Glomerular endothelial cell (primary cell): ENCODE measurements around the gene GRIK4. TPM values are rescaled to one million over a fixed set of nuclear protein-coding genes. Genes with fewer than 3 reads are reported as not detected.
"Not testable (repeated sequence)": the region's sequence is repeated elsewhere in the genome, so short reads cannot be mapped to it uniquely, and the experiment has no call there.

Source experiments
- DNase-seq: peaks from one replicate; pipeline ENCODE4 v3.0.0-alpha.2; 2011; ENCODE audit warnings: low read depth, low spot score; ENCODE audit errors: extremely low read depth
- total RNA-seq: library from RNA; depleted of rRNA; stranded (reverse); fragments of >200 nt; gene quantifications from 2 replicates; pipeline ENCODE4 v1.2.3, GENCODE V29; 2015

Gene GRIK4
- total RNA-seq, 1 donor from 2014 or later: 0.06 TPM

DNA sequence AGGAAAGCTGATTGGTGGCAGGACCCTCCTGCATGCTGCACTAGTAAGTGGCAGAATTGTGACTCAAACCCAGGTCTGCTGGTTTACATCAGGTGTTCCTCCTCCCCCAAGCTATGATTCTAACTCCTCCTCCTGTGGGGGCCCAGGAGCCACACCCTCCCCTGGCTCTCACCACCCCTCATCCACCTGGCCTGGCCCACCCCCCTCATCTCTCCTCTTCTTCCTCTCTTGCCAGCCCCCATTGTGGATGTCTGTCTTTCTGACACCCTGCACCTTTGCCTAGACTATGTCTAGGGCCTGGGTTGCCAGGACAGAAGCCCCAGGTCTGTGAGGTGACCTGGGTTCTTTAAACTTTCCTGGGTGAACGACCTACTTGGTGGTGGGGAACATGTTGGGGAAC lies 59.9 kb downstream of the GRIK4 start:
- DNase-seq: no peak

DNA sequence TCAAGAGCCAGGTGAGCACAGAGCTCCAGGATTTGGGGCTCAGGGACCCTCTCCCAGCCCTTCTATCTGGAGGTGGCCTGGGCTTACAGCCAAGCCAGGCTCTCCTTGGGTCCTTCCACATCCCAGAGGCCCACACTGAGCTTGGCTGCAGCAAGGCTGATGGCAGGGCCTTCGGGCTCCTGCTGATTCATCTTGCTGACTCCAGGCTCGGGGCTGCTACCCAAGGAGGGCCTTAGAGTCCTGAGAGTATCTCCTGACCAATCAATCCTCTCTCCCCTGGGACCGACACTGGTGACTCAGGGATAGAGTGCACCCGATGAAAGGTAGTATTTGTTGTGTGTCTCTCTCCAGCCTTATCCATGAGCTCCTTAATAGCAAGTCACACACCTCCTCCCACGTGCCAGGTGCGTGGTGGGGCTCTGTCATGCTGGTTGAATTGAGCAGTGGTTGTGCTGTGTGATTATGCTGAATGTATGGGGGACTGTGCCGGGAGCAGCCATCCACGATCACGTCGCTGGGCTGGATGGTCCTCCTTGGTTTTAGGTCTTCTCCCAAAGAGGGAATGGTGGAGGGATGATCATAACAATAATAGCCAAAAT lies 62.3 kb downstream of the GRIK4 start:
- DNase-seq: no peak

DNA sequence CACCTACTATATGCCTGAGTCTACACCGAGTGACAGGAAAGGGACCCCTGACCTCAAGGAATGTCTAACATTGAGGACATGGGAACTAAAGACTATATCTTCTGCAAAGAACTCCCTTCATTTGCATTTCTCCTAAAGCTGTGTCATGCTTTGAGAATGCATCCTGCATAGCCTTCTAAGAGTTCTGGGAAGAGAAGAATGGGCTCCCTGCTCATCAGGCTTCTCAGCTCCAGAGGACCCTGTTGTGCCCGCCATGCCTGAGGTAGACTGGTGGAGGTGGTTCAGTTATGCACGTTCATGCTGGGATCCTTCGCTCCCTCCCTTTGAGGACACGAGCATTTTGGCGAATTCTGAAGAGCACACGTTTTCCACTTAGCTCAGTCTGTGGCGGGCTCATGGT lies 63.3 kb downstream of the GRIK4 start:
- no peak for DNase-seq

DNA sequence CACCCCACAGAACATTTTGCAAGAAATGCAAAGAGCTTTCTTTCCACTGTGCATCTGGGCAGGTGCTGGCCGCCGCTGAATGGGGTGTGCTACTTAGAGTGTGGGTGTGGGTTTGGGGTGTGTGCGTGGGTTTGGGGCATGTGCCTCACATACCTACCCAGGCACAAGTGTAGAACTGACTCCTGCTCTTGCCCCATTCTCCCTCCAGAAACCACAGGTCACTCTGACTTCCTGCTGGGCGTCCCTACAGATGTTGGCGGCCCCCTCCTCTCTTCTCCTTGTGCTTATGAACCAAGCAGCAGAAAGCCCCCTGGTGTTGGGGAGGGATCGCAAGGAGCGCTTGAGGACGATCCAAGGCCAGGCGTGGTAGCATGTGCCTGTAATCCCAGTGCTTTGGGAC lies 63.9 kb downstream of the GRIK4 start:
- no peak for DNase-seq

DNA sequence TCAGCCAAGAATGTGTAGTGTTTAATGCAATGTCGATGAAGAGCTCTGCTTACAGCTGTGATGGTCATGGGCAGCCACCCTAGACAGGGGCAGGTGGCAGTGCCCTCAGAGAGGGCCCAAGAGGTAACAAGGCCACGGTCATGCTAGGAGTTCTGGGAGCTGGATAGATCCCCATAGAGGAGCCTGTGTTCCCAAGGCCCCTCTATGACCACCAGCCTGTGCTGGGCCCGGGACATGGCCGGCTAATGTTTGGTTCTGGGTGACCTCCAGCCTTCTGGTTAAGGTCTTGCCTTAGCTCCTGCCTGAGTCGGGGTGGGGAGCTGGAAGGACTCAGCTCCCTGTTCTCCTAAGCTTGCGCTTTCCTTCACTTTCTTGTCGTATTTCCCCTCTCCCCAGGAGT lies 65.1 kb downstream of the GRIK4 start:
- no peak for DNase-seq

DNA sequence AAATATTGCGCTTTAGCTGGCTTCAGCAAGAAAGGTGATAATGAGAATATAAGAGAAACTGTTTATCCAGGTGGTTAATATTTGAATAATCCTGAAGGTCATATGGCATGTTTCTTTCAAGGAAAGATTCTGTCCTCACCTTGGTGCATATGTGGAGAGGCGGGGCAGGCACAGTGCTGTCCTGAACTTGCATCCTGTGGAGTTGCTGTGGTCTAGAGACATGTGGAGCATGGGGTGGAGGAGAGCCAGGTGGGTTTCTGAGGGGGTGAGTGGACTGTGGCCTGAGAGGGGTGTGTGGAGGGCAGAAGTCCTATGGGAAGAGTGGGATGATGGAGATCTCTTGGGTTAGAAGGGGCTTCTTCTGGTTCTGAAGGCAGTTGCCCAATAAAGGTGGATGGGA lies 65.5 kb downstream of the GRIK4 start:
- no peak for DNase-seq

DNA sequence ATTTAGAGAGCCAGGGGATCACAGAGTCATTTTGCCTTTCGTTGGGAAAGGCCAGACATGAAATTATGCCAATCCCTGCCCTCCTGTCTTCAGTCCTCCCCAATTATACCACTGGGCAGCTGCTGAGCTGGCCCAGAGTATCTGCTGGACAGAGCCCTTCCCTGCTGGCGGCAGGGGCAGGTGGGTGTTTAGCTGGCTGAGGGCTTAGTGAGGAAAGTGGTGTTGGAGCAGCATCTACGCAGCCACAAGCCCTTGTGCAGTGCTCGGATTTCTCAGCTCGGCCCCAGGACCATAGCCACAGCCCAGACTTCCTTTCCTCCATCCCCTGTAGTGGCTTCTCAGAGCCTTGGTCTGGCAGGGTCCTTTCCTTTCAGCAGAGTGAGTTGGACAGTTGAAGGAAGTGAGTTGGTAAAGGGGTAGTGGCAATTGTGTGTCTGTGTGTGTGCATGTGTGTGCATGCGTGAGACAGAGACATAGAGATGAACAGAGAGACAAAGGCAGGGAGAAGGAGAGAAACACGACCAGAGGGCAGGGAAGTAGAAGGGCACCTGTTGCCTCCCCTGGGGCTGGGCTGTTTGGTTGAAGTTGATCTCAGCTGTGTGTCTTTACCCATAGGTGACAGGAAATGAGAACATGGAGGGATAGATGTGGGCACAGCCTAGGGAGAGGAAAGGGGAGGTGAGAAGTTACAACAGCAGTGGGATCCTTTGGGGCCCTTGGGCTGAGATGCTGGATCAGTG lies 66.2 kb downstream of the GRIK4 start:
- DNase-seq: no peak

DNA sequence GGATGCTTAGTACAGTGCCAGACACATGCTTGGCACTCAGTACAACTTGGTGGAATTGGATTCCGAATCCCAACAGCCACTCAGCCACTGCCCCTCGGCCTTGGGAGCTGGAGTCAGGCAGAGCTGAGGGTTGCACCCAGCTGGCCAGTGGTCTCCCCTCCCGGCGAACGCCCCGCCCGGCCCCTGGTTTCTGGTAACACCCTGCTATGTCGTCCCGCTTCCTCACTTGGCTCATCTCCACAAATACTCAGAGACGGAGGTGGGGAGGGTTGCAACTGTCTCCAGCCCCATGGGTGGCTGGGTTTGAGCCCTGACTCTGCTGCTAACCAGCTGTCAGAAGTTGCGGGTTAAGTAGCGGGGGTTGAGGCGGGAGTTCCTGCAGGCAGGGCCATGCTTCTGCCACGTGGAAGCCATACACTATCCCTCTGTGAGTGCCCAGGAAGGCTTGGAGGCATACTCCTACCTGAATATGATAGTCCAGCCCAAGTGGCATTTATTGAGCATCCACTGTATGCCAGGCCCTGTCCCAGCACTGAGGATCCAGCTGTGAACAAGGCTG lies 67.1 kb downstream of the GRIK4 start:
- DNase-seq: no peak

DNA sequence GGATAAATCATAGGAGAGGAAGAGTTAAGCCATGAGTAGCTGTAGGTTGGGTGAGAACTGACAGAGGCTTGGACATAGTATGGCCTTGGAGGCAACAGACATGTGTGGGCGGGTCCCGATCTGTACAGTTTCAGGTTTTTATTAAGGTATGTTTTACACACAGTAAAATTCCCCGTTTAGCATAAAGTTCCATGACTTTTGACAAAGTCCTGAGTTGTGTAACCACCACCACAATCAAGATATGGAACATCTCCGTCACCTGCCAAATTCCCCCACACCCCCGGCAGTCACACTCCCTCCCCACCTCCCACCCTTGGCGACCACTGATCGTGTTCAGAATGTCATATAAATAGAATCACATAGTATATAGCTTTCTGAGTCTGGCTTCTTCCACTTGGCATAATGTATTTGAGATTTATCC lies 68.1 kb downstream of the GRIK4 start:
- no peak for DNase-seq

DNA sequence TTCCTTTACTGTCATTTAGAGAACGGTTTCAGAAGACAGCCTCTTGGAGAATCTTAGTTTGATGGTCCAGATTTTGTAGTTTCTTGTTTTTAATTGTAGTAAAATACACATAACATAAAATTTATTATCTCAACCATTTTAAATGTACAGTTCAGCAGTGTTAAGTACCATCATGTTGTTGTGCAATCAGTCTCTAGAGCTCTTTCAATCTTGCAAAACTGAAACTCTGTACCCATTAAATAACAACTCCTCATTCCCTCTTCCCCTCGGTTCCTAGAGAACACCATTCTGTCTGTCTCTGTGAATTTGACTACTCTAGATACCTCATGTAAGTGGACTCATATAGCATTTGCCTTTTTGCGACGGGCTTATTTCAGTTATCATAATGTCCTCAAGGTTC lies 69.8 kb downstream of the GRIK4 start:
- DNase-seq: no peak

DNA sequence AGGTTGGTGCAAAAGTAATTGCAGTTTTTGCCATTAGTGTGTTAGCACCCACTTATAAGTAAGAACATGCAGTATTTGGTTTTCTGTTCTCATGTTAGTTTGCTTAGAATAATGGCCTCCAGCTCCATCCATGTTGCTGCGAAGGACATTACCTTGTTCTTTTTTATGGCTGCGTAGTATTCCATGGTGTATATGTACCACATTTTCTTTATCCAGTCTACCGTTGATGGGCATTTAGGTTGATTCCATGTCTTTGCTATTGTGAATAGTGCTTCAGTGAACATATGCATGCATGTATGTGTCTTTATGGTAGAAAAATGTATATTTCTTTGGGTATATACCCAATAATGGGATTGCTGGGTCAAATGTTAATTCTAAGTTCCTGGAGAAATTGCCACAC lies 71.0 kb downstream of the GRIK4 start:
- not testable (repeated sequence) for DNase-seq

DNA sequence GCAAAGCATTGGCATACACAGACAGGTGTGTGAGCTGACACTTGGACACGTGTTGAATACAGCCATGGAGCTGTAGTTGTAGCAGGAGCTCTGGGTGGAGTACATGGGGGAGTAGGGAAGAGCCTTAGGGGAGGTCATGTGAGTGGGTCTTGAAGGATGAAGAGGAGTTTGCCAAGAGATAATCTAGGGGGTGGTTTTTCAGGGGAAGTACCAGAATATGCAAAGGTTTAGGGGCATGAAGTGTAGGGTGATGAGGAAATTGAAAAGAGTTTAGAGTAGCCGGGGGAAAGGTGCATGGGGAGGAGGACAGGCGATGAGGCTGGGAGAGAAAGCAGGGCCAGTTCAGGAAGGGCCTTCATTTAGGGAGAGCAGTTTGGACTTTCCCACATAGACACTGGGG lies 74.5 kb downstream of the GRIK4 start:
- no peak for DNase-seq

DNA sequence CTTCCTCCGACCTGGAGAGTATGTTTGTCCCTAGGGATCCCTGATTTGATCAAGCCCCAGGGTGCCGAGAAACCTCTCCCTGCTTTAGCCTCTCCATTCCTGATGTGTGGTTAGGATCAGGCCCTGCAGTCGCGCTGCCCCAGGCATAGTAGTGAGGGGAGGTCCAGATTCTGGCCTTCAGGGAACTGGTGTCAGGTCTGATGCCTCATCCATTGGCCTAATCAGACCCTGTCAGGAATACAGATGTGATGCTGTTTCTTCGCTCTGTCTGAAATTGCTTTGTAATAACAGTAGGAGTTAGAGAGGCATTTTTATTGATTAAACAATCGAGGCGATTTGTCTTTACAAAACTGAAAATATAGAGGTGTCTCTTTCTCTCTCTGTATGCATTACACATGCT lies 75.2 kb downstream of the GRIK4 start:
- no peak for DNase-seq

DNA sequence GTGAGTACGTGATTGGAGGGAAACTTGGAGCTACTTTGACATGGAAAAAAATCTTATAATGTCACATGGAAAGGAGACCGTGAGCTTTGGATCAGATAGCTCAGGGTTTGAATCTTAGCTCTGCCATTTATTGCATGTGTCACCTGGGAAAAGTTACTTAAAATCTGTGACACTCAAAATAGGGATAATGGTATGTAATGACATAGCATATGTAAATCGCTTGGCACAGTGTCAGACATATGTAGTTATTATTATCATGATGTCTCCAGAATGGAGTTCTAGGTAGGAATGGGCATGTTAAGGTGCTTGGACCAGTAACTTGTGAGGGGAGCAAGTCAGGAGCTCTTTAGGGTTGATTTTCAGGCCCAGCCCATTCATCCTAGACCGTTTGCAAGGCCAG lies 75.8 kb downstream of the GRIK4 start:
- DNase-seq: no peak

DNA sequence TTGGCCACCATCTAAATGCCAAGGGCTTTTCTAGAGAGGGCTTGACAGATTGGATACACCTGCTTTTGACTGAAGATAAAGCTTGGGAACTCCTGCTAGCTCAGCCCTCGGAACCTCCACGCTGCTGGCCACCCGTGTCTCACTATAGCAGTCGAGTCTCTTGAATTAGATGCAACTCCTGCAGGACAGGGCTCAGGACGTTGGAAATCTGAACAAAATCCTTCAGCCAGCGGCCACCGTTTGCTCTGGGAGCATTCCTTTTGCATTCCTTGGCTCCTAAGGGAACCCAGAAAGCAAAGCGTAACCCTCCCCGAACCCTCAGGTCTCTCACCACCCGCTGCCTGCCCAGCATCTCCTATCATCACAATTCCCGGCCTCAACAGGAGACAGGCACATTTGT lies 77.8 kb downstream of the GRIK4 start:
- no peak for DNase-seq

DNA sequence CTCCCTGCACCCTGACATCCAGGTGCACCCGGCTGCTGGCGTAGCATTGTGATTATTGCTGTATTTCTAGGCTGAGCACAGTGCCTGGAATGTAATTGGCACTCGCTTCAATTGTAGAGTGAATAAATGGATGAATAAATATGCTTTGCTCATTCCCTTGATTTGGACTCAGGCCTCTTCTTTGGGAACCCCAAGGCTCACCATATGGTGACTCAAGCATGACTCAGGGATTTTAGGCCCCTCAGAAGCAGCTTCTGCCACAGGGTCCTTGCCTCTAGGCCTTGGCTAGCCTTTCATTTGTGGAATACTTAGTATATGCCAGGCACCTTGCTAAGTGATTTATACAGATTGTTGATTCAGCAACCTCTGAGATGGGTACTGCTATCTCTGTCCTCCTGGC lies 78.9 kb downstream of the GRIK4 start:
- DNase-seq: no peak

DNA sequence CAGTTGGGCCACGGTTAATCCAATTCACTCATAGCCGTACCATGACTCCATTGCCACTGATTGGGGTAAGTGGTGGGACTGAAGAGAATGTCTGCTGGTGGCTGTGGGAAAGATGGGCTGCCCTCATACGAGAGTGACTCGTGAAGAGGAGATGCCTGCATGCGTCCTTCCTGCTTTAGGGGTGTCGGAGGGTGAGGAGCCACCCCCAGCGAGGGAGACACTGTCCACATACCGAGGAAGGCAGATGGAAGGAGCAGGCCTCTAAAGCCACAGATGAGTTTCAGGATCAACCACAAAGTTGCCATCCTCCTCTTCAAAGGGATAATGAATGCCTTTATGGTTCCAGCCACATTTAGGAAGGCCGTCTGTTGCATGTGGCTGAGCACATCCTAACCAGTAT lies 83.2 kb downstream of the GRIK4 start:
- DNase-seq: no peak

DNA sequence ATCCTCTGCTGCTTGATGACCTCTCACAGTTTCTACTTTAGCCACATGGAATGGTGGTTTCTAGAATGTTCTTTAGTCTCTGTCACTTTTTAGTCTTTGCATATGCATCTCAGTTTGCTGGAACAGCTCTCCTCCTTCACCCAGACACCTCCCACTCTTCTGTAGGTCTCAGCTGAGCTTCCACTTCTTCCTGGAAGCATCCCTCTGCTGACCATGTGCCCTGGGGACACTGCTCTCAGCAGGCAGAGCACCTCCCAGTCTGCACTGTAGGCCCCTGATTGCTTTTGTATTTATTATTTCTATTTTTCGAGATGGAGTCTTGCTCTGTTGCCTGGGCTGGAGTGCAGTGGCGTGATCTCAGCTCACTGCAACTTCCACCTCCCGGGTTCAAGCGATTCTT lies 84.0 kb downstream of the GRIK4 start:
- DNase-seq: no peak

DNA sequence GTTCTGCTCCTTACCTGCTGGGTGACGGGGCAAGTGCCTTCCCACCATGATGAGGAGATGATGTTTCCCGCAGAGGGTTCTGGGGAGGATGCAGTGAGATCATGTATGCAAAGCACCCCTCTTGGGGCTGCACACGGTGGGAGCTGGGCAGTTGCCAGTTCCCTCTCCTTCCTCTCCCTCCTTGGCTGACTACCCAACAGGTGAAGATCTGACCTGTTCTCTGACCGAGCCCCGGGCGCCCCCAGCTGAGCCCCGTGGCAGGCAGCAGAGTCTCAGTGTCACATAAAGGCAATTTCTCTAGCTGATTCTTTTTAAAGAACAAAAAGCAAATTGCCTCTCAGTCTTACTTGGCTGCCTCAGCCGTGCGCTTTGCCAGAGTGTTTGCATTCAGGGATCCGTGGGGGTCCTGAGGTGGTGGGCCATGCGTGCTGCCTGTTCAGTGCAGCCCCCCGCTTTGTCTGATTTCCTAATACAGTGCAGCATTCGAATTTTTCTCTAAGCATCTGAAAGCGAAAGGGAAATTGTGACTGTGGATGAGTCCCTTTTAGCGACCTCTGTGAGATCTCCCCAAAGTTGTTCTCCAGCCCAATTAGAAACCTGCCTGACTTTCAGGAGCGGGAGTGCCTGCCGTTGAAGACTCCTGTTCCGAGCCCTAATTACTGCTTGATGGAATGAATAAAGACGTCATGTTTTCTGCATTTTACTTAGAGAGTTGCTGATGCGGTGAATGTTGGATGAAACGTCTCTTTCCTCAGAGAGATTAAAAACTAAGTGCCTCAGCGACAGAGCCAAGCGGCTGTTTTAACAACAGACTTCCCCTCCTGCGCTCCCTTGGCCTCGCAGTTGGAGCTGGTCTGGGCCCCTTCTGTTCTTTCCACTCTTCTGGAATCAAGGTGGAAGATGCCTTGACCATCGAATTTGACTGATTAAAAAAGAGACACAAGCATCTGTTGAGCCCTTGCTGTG lies 86.0 kb downstream of the GRIK4 start:
- DNase-seq: no peak

DNA sequence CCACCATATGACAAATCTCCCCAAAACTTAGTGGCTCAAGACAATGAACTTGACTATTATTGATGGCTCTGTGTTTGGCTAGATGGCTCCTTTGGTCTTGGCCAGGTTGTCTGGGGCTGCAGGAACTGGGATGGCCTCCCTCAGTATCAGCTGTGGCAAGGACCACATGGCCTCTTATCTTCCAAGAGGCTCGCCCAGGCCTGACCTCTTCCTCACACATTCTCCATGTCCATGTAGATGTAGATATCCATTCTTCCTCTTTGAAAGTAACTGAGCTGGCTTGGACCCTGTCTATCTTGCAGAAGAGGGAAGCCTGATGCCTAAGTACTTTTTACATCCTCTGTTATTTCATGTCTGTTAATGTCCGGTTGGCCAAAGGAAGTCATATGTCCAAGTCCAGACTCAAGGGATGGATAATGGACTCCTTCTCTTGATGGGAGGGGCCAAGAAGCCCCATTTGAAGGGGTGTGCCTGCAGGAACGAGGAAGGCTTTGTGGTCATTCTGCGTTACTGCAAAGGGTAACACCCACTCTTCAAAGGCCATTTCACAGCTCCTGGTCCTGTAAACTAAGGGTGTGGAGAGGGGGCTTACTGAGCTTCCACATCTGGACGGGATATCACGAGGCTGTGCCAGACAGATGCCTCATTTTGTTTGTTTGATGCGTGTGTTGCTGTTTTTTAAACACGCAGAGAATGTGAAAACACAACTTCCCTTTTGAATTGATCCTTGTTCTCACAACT lies 87.1 kb downstream of the GRIK4 start:
- DNase-seq: no peak
